HepG2 (cell line): ENCODE data around the gene ART4. TPM values are rescaled to one million over a fixed set of nuclear protein-coding genes. Genes with fewer than 3 reads are reported as not detected.

Source experiments
- AFF4 ChIP-seq: sonication (generic); formaldehyde crosslinking; IDR thresholded peaks from 2 replicates; pipeline ENCODE4 v1.4.0; 2020; ENCODE audit warnings: missing genetic modification reagents
- ARNT ChIP-seq: fragments of 450-650 bp; IDR thresholded peaks from 2 replicates; pipeline ENCODE4 v1.6.1; 2017
- BORCS8-MEF2B ChIP-seq: sonication (generic); formaldehyde crosslinking; IDR thresholded peaks from 2 replicates; pipeline ENCODE4 v1.8.0; 2022; ENCODE audit warnings: mild to moderate bottlenecking, missing genetic modification reagents
- CREB1 ChIP-seq, 2 experiments: fragments of 450-650 bp in 1 of 2; IDR thresholded peaks; 2 replicates each; pipeline ENCODE4 v1.6.1; 2016 to 2017; ENCODE audit warnings: control low read depth in 1 of 2, mild to moderate bottlenecking in 1 of 2, missing compliant biosample characterization in 1 of 2, missing genetic modification characterization in 1 of 2
- ERF ChIP-seq: IDR thresholded peaks from 2 replicates; pipeline ENCODE4 v1.6.1; 2018; ENCODE audit warnings: missing biosample characterization, missing genetic modification reagents
- GATAD2A ChIP-seq: IDR thresholded peaks from 2 replicates; pipeline ENCODE4 v1.6.1; 2016
- HOXA5 ChIP-seq: sonication (generic); formaldehyde crosslinking; IDR thresholded peaks from 2 replicates; pipeline ENCODE4 v1.4.0; 2020; ENCODE audit warnings: missing genetic modification reagents
- ISX ChIP-seq: sonication (generic); formaldehyde crosslinking; conservative IDR thresholded peaks from 2 replicates; pipeline ENCODE4 v1.5.0; 2020; ENCODE audit warnings: missing genetic modification reagents
- KLF11 ChIP-seq: IDR thresholded peaks from 2 replicates; pipeline ENCODE4 v1.6.1; 2016; ENCODE audit warnings: missing compliant biosample characterization
- MED8 ChIP-seq: sonication (generic); formaldehyde crosslinking; IDR thresholded peaks from 2 replicates; pipeline ENCODE4 v1.8.1; 2023; ENCODE audit warnings: mild to moderate bottlenecking, missing genetic modification reagents; ENCODE audit not compliant: insufficient replicate concordance
- NFATC3 ChIP-seq: sonication (generic); formaldehyde crosslinking; IDR thresholded peaks from 2 replicates; pipeline ENCODE4 v1.5.1; 2020; ENCODE audit warnings: mild to moderate bottlenecking, missing genetic modification reagents
- RFX1 ChIP-seq: fragments of 450-650 bp; IDR thresholded peaks from 2 replicates; pipeline ENCODE4 v1.6.1; 2017
- ZBTB8A ChIP-seq: sonication (generic); formaldehyde crosslinking; IDR thresholded peaks from 2 replicates; pipeline ENCODE4 v1.4.0; 2020; ENCODE audit warnings: mild to moderate bottlenecking, low read depth, missing genetic modification reagents, borderline replicate concordance
- ZFP82 ChIP-seq: sonication (generic); formaldehyde crosslinking; IDR thresholded peaks from 2 replicates; pipeline ENCODE4 v1.5.1; 2020; ENCODE audit warnings: mild to moderate bottlenecking, missing genetic modification reagents, borderline replicate concordance
- ZNF10 ChIP-seq: sonication (generic); formaldehyde crosslinking; IDR thresholded peaks from 2 replicates; pipeline ENCODE4 v1.4.0; 2020; ENCODE audit warnings: mild to moderate bottlenecking, low read depth, missing genetic modification reagents, borderline replicate concordance
- ZNF280D ChIP-seq: sonication (generic); formaldehyde crosslinking; IDR thresholded peaks from 2 replicates; pipeline ENCODE4 v1.5.1; 2020; ENCODE audit warnings: mild to moderate bottlenecking, missing genetic modification reagents
- ZNF605 ChIP-seq: sonication (generic); formaldehyde crosslinking; IDR thresholded peaks from 2 replicates; pipeline ENCODE4 v1.8.0; 2022; ENCODE audit warnings: mild to moderate bottlenecking, missing genetic modification reagents
- ZNF614 ChIP-seq: IDR thresholded peaks from 2 replicates; pipeline ENCODE4 v1.6.1; 2018; ENCODE audit warnings: missing biosample characterization, missing genetic modification reagents, inconsistent platforms, borderline replicate concordance
- ZNF776 ChIP-seq: sonication (generic); formaldehyde crosslinking; IDR thresholded peaks from 2 replicates; pipeline ENCODE4 v1.4.0; 2020; ENCODE audit warnings: mild to moderate bottlenecking, missing genetic modification reagents
- ZNF777 ChIP-seq: sonication (generic); formaldehyde crosslinking; IDR thresholded peaks from 2 replicates; pipeline ENCODE4 v1.4.0; 2020; ENCODE audit warnings: missing genetic modification reagents
- ZNF878 ChIP-seq: sonication (generic); formaldehyde crosslinking; IDR thresholded peaks from 2 replicates; pipeline ENCODE4 v1.8.1; 2023; ENCODE audit warnings: mild to moderate bottlenecking, missing genetic modification reagents, moderate library complexity
- polyA plus RNA-seq, 8 experiments: library from polyadenylated mRNA; depleted of rRNA in 3 of 8; stranded (reverse) in 7 of 8; unstranded in 1 of 8; fragments of >200 nt; fragmentation: Illumina TruSeq in 4 of 8; extraction: Trizol in 4 of 8; gene quantifications; 2 replicates each; pipeline versions ENCODE4 v1.2.1 to v1.2.3, GENCODE V29; 2011 to 2016; ENCODE audit warnings: low read depth in 4 of 8, missing spikeins in 1 of 8, mixed read lengths in 1 of 8; ENCODE audit not compliant: insufficient read depth in 1 of 8
- total RNA-seq, 5 experiments: library from RNA; depleted of rRNA; stranded (reverse); fragments of >200 nt; fragmentation: Illumina TruSeq; extraction: Trizol; gene quantifications; 2 replicates each; pipeline ENCODE4 v1.2.3, GENCODE V29; 2016; ENCODE audit warnings: low read depth in 1 of 5
- TF ChIP-seq, protein P1 (sequence below): sonication (generic); formaldehyde crosslinking; IDR thresholded peaks from 2 replicates; pipeline ENCODE4 v1.4.0; 2020; ENCODE audit warnings: missing genetic modification reagents
- TF ChIP-seq, protein P2 (sequence below): sonication (generic); formaldehyde crosslinking; conservative IDR thresholded peaks from 2 replicates; pipeline ENCODE4 v1.4.0; 2020; ENCODE audit warnings: missing genetic modification reagents

Gene ART4
- total and polyA plus RNA-seq, 2 of the 13 experiments (the other 11 are each of a cell fraction or from before 2014, with no cell fraction given), result 17.6 to 20.3 TPM

DNA sequence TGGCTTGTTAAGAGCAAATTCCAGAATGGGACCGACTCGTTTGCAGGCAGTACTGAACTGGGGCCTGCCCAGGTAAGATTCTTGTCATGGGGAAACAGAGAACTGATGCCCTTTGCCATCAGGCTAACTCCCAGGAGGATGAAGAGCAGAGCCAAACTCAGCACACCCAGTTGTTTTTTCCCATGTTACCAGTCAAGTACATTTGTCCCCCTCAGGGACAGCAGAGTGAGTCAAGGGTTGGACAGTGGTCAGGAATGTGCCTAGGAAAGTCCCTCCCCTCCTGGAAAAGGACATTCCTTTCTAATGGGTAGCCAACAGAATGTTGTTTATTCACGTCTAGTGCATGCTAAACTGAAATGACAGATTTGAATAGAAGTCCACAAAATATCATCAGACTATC lies 1.6 kb downstream of the ART4 start (continued):
- no peak for TF ChIP-seq ISX (CRISPR knock-in tag)
- no peak for TF ChIP-seq ZNF878 (CRISPR knock-in tag)
- TF ChIP-seq BORCS8-MEF2B (CRISPR knock-in tag), result no peak
- TF ChIP-seq ZBTB8A, result no peak
- no peak for TF ChIP-seq ZNF776
- TF ChIP-seq ARNT, result no peak
- no peak for TF ChIP-seq ZNF777
- no peak for TF ChIP-seq AFF4 (CRISPR knock-in tag)
- TF ChIP-seq ZNF605, result no peak
- TF ChIP-seq, protein P1, sequence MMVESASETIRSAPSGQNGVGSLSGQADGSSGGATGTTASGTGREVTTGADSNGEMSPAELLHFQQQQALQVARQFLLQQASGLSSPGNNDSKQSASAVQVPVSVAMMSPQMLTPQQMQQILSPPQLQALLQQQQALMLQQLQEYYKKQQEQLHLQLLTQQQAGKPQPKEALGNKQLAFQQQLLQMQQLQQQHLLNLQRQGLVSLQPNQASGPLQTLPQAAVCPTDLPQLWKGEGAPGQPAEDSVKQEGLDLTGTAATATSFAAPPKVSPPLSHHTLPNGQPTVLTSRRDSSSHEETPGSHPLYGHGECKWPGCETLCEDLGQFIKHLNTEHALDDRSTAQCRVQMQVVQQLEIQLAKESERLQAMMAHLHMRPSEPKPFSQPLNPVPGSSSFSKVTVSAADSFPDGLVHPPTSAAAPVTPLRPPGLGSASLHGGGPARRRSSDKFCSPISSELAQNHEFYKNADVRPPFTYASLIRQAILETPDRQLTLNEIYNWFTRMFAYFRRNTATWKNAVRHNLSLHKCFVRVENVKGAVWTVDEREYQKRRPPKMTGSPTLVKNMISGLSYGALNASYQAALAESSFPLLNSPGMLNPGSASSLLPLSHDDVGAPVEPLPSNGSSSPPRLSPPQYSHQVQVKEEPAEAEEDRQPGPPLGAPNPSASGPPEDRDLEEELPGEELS (CRISPR knock-in tag), result peak; percentile 67
- no peak for TF ChIP-seq ZNF280D (CRISPR knock-in tag)
- TF ChIP-seq ZNF10 (CRISPR knock-in tag), result no peak
- 0 out of 2 replicates have a peak, but pooled peaks have one; percentile 33 for TF ChIP-seq ZNF614
- TF ChIP-seq RFX1, result no peak
- TF ChIP-seq ERF, result no peak; the same call in 1 of the 2 replicates
- TF ChIP-seq HOXA5, result 0 out of 2 replicates have a peak, but pooled peaks have one; percentile 27
- TF ChIP-seq, protein P2, sequence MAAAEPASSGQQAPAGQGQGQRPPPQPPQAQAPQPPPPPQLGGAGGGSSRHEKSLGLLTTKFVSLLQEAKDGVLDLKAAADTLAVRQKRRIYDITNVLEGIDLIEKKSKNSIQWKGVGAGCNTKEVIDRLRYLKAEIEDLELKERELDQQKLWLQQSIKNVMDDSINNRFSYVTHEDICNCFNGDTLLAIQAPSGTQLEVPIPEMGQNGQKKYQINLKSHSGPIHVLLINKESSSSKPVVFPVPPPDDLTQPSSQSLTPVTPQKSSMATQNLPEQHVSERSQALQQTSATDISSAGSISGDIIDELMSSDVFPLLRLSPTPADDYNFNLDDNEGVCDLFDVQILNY (CRISPR knock-in tag), result no peak
- TF ChIP-seq GATAD2A (CRISPR knock-in tag), result peak; percentile 60; the same call in 1 of the 2 replicates
- TF ChIP-seq MED8 (CRISPR knock-in tag), result no peak
- TF ChIP-seq ZFP82 (CRISPR knock-in tag), result no peak
- TF ChIP-seq NFATC3 (CRISPR knock-in tag), result no peak
- no peak for TF ChIP-seq KLF11 (CRISPR knock-in tag)
- TF ChIP-seq CREB1 (IDR thresholded peaks at IDR 0.05), result no peak
- no peak for TF ChIP-seq CREB1 (CRISPR knock-in tag; IDR thresholded peaks at IDR 0.05)
